Lower lobe of right lung (tissue), 2 donors: Measurements from ENCODE around the gene ECHDC3. TPM values are rescaled to one million over a fixed set of nuclear protein-coding genes. Genes with fewer than 3 reads are reported as not detected.

Experiments used
- ATAC-seq, 2 donors: fragments of 200-7000 bp; cut with Tn5 transposase; one replicate each; pipeline ENCODE4 v1.9.1; 2020 to 2022; ENCODE audit warnings: mild to moderate bottlenecking in 2 of 2, moderate library complexity in 2 of 2
- DNase-seq: peaks from one replicate; pipeline ENCODE4 v3.0.0-alpha.2; 2020
- H3K27ac ChIP-seq: fragments of 200-600 bp; one replicate; pipeline ENCODE4 v1.8.0; 2022
- H3K27me3 ChIP-seq: fragments of 200-600 bp; one replicate; pipeline ENCODE4 v1.8.0; 2022; ENCODE audit warnings: low read depth
- H3K36me3 ChIP-seq: fragments of 200-600 bp; one replicate; pipeline ENCODE4 v1.8.0; 2022; ENCODE audit warnings: mild to moderate bottlenecking
- H3K4me1 ChIP-seq: fragments of 200-600 bp; one replicate; pipeline ENCODE4 v1.8.0; 2022
- H3K4me3 ChIP-seq: fragments of 200-600 bp; one replicate; pipeline ENCODE4 v1.8.0; 2022; ENCODE audit warnings: mild to moderate bottlenecking
- H3K9me3 ChIP-seq: fragments of 200-600 bp; one replicate; pipeline ENCODE4 v1.8.0; 2022
- CTCF ChIP-seq: fragments of 200-600 bp; IDR thresholded peaks from one replicate; pipeline ENCODE4 v1.8.0; 2022; ENCODE audit warnings: antibody characterized with exemption, mild to moderate bottlenecking
- intact Hi-C: fragments of 100-400 bp; cut with DNase I; formaldehyde crosslinking; loops from one replicate; pipeline ENCODE4 v1.11.0; 2022
- total RNA-seq: library from RNA; stranded (reverse); fragmentation: NEBNext Ultra II Directional; extraction: Animal tissue kit (Norgen Biotek cat#: 25700); gene quantifications from one replicate; pipeline ENCODE4 v1.2.1, GENCODE V29; 2021
- donor health status: DM: no; HTN: yes; CAD: no; lungs with severe emphysema.

Gene ECHDC3
- total RNA-seq, 1 donor from 2014 or later: 29.5 TPM

- intact Hi-C loops: no loop called here
- H3K4me1 ChIP-seq: peaks cover 3% of the 10 kb centered on the region
- DNase-seq (no peak), ATAC-seq (no peak)
- no peaks in the 10 kb centered on the region for H3K9me3 ChIP-seq
- no peaks in the 10 kb centered on the region for H3K36me3 ChIP-seq
- TF ChIP-seq CTCF: no peak
- peak overlapping the region; percentile 18 for H3K27ac ChIP-seq
- H3K27me3 ChIP-seq: no peaks in the 10 kb centered on the region
- H3K4me3 ChIP-seq: no peak overlapping the region
Measured at GRCh38 chr10:11699550-11700097, 42.6 kb upstream of the ECHDC3 start.

- Histone ChIP-seq H3K27me3 (no peaks in the 10 kb centered on the region), H3K4me1 (peaks cover 3% of the 10 kb centered on the region), H3K27ac (no peak overlapping the region), H3K36me3 (no peaks in the 10 kb centered on the region), H3K9me3 (no peaks in the 10 kb centered on the region), H3K4me3 (no peak overlapping the region)
- intact Hi-C loops: no loop called here
- no peak for TF ChIP-seq CTCF
- ATAC-seq: no peak
- DNase-seq: no peak
Measured at GRCh38 chr10:11700539-11700938, 41.6 kb upstream of the ECHDC3 start.

GRCh38 chr10:11701451-11702095, 40.6 kb upstream of the ECHDC3 start:
- Histone ChIP-seq H3K36me3 (no peaks in the 10 kb centered on the region), H3K27me3 (no peaks in the 10 kb centered on the region), H3K9me3 (no peaks in the 10 kb centered on the region), H3K4me3 (no peak overlapping the region), H3K4me1 (peaks cover 3% of the 10 kb centered on the region), H3K27ac (no peak overlapping the region)
- intact Hi-C loops: no loop called here
- no peak for TF ChIP-seq CTCF
- DNase-seq (no peak), ATAC-seq (no peak)

GRCh38 chr10:11702264-11702663, 39.9 kb upstream of the ECHDC3 start:
- intact Hi-C loops: no loop called here

GRCh38 chr10:11704092-11704491, 38.1 kb upstream of the ECHDC3 start:
- intact Hi-C loops: no loop called here
- no peak for TF ChIP-seq CTCF

More at GRCh38 chr10:11702264-11702663, 39.9 kb upstream of the ECHDC3 start:
- no peak for TF ChIP-seq CTCF
- Histone ChIP-seq H3K27me3 (no peaks in the 10 kb centered on the region), H3K4me1 (peaks cover 3% of the 10 kb centered on the region), H3K4me3 (no peak overlapping the region), H3K36me3 (no peaks in the 10 kb centered on the region), H3K9me3 (no peaks in the 10 kb centered on the region), H3K27ac (no peak overlapping the region)
- ATAC-seq: no peak
- DNase-seq: no peak

More at GRCh38 chr10:11704092-11704491, 38.1 kb upstream of the ECHDC3 start:
- Histone ChIP-seq H3K4me1 (no peaks in the 10 kb centered on the region), H3K4me3 (no peak overlapping the region), H3K36me3 (no peaks in the 10 kb centered on the region), H3K27me3 (no peaks in the 10 kb centered on the region), H3K9me3 (no peaks in the 10 kb centered on the region), H3K27ac (no peak overlapping the region)
- ATAC-seq: no peak
- no peak for DNase-seq
